ENCODE results near the gene AUTS2. TPM values are rescaled to one million over a fixed set of nuclear protein-coding genes. Genes with fewer than 3 reads are reported as not detected.

Gene AUTS2
- total RNA-seq, 4 donors from 2014 or later, result 29.8 to 114 (median 59.4) TPM

GRCh38 chr7:70711452-70711851, 1113.2 kb downstream of the AUTS2 start:
- Histone ChIP-seq H3K27ac (no peak overlapping the region), H3K4me1 (peaks cover 0 to 20% (median 4%) of the 10 kb centered on the region in 4 donors), H3K9me3 (no peaks in the 10 kb centered on the region), H3K36me3 (no peaks in the 10 kb centered on the region), H3K27me3 (no peaks in the 10 kb centered on the region), H3K4me3 (no peak overlapping the region)
- WGBS, 2 donors (ENCODE audit: low coverage in 1 of 2), result 60 to 89% methylated on average over 1 to 11 of the region's 11 CpGs
- DNase-seq, result no peak
- intact Hi-C loops (cut with DNase I; ENCODE audit: low total_unique reads), result no loop called here
- in situ Hi-C loops (cut with MboI; ENCODE audit: low pct_ligation_motif_present in 1 of 4, low pct_unique_long_range_greater_than_20kb in 1 of 4, low sequenced_read_pairs in 3 of 4), result no loop called here
- no peak for TF ChIP-seq POLR2A (IDR thresholded peaks at IDR 0.05)
- TF ChIP-seq, protein P1, sequence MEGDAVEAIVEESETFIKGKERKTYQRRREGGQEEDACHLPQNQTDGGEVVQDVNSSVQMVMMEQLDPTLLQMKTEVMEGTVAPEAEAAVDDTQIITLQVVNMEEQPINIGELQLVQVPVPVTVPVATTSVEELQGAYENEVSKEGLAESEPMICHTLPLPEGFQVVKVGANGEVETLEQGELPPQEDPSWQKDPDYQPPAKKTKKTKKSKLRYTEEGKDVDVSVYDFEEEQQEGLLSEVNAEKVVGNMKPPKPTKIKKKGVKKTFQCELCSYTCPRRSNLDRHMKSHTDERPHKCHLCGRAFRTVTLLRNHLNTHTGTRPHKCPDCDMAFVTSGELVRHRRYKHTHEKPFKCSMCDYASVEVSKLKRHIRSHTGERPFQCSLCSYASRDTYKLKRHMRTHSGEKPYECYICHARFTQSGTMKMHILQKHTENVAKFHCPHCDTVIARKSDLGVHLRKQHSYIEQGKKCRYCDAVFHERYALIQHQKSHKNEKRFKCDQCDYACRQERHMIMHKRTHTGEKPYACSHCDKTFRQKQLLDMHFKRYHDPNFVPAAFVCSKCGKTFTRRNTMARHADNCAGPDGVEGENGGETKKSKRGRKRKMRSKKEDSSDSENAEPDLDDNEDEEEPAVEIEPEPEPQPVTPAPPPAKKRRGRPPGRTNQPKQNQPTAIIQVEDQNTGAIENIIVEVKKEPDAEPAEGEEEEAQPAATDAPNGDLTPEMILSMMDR (IDR thresholded peaks at IDR 0.05), result no peak
- TF ChIP-seq EP300 (IDR thresholded peaks at IDR 0.05; ENCODE audit: low read depth), result no peak
- no peak for TF ChIP-seq POLR2AphosphoS5 (IDR thresholded peaks at IDR 0.05)

DNA sequence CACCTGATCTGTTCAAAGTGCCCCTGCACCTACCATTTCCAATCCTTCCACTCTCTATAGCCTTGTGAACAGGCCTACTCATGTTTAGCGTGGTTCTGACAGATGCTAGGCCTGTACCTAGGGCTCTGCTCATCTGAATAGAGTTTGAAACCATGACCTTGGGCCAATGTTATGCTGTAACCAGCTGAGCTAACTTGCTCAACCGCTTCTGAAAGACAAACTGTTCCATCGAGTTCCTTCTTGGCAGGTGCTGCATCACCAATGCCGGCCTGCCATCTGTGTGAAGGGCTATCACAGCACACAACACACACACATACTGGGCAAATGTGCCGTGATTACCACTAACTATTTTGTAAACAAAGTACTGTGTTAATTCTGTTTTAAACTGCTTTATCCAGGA, 1114.7 kb downstream of the AUTS2 start:
- Histone ChIP-seq H3K4me3 (no peak overlapping the region), H3K4me1 (peaks cover 0 to 20% (median 4%) of the 10 kb centered on the region in 4 donors), H3K9me3 (no peaks in the 10 kb centered on the region), H3K27ac (no peak overlapping the region), H3K27me3 (no peaks in the 10 kb centered on the region), H3K36me3 (no peaks in the 10 kb centered on the region)
- intact Hi-C loops (cut with DNase I; ENCODE audit: low total_unique reads), result no loop called here
- peak; percentile 31 for DNase-seq
- TF ChIP-seq, protein P1 (IDR thresholded peaks at IDR 0.05), result no peak
- no peak for TF ChIP-seq POLR2AphosphoS5 (IDR thresholded peaks at IDR 0.05)
- no peak for TF ChIP-seq POLR2A (IDR thresholded peaks at IDR 0.05)
- no peak for TF ChIP-seq EP300 (IDR thresholded peaks at IDR 0.05; ENCODE audit: low read depth)
- 37 to 46% methylated on average over 3 to 5 of the region's 5 CpGs for WGBS, 2 donors (ENCODE audit: low coverage in 1 of 2)
- in situ Hi-C loops (cut with MboI; ENCODE audit: low pct_ligation_motif_present in 1 of 4, low pct_unique_long_range_greater_than_20kb in 1 of 4, low sequenced_read_pairs in 3 of 4), result no loop called here

DNA sequence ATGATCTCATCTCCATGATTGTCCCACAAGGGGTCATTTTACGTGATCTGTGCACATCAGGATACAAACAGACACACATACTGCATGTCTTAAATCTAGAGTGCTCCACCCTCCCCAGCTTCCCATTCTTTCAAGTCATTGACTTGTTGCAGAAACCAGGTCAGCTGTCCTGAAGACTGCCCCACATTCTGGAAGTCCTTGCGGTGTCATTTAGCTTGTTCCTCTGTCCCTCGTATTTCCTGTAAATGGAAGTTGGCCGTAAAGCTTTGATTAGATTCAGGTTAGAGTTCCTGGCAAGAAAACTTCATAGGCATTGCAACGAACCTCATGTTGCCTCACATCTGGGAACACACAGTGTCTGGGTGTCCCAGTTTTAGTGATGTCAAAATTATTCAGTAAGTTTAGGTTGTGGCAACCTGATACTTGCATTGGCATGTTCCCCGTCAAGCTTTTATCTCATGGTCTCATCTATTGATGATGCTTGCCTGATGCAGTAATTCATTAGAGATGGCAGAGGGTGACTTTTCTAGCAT, 1116.3 kb downstream of the AUTS2 start:
- WGBS, 2 donors (ENCODE audit: low coverage in 1 of 2), result 78 to 94% methylated on average over 3 to 6 of the region's 6 CpGs
- H3K27me3 ChIP-seq, result no peaks in the 10 kb centered on the region
- H3K36me3 ChIP-seq, result no peaks in the 10 kb centered on the region
- H3K4me1 ChIP-seq, result peaks cover 0 to 14% (median 4%) of the 10 kb centered on the region in 4 donors
- DNase-seq, result no peak
- H3K4me3 ChIP-seq, result no peak overlapping the region
- in situ Hi-C loops (cut with MboI; ENCODE audit: low pct_ligation_motif_present in 1 of 4, low pct_unique_long_range_greater_than_20kb in 1 of 4, low sequenced_read_pairs in 3 of 4) (no loop called here), intact Hi-C loops (cut with DNase I; ENCODE audit: low total_unique reads) (loop anchor here (5.0 kb wide), 1 partner anchor 1248 kb away; no protein-coding TSS in a partner anchor)
- TF ChIP-seq POLR2AphosphoS5 (IDR thresholded peaks at IDR 0.05) (no peak), POLR2A (IDR thresholded peaks at IDR 0.05) (no peak), EP300 (IDR thresholded peaks at IDR 0.05; ENCODE audit: low read depth) (no peak)
- TF ChIP-seq, protein P1 (IDR thresholded peaks at IDR 0.05), result no peak
- no peak overlapping the region for H3K27ac ChIP-seq
- no peaks in the 10 kb centered on the region for H3K9me3 ChIP-seq

DNA sequence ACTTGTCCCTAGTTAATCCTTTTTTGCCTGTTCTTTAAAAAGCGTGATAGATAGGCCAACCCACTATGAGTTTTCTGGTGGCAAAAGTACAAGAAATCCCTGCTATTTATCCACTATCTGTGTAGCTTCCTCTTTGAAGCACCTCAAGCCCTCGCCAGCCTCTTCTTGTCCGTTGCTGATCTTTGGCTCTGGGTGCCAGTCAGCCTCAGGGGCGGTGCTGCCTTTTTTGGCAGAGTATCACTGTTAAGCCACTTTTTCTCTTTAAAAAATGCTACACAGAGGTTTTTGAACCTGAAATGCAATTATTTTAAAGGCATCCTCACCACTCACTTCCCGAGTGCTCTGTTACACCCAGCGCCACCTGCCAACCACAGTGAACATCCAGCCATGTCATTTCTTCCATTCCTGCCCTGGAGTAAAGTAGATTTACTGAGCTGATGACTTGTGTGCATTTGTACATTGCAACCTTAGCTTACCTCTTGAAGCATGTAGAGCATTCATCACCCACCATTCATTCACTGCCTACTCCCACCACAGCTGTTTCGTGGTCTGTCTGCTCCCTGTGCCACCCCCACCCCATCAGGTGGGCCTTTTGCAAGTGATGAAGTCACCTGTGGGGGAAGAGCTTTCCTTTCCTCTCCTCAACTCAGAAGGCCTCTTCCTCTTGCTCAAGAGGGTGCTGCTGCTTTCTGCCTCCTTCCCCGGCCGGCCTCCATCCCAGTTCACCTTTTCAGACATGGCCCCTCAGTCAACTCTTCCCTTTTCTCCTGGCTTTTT, 1119.5 kb downstream of the AUTS2 start:
- no peak overlapping the region for H3K4me3 ChIP-seq
- H3K9me3 ChIP-seq, result no peaks in the 10 kb centered on the region
- intact Hi-C loops (cut with DNase I; ENCODE audit: low total_unique reads) (loop anchor here (5.0 kb wide), 1 partner anchor 1245 kb away; no protein-coding TSS in a partner anchor), in situ Hi-C loops (cut with MboI; ENCODE audit: low pct_ligation_motif_present in 1 of 4, low pct_unique_long_range_greater_than_20kb in 1 of 4, low sequenced_read_pairs in 3 of 4) (no loop called here)
- no peaks in the 10 kb centered on the region for H3K36me3 ChIP-seq
- DNase-seq, result no peak
- WGBS, 2 donors (ENCODE audit: low coverage in 1 of 2), result 61 to 86% methylated on average over 2 to 9 of the region's 9 CpGs
- no peaks in the 10 kb centered on the region for H3K27me3 ChIP-seq
- no peaks in the 10 kb centered on the region for H3K4me1 ChIP-seq
- TF ChIP-seq, protein P1 (IDR thresholded peaks at IDR 0.05), result no peak
- TF ChIP-seq POLR2A (IDR thresholded peaks at IDR 0.05) (no peak), EP300 (IDR thresholded peaks at IDR 0.05; ENCODE audit: low read depth) (no peak), POLR2AphosphoS5 (IDR thresholded peaks at IDR 0.05) (no peak)
- no peak overlapping the region for H3K27ac ChIP-seq
